GM21576 (cell line): ENCODE results near the gene FERMT1.
"Not testable (repeated sequence)": the region's sequence is repeated elsewhere in the genome, so short reads cannot be mapped to it uniquely, and the experiment has no call there.

Source experiments
- ATAC-seq: cut with Tn5 transposase; IDR thresholded peaks from one replicate; pipeline ENCODE4 v1.9.1; 2021; ENCODE audit warnings: mild to moderate bottlenecking, moderate library complexity; ENCODE audit not compliant: unreplicated experiment

Gene FERMT1

DNA sequence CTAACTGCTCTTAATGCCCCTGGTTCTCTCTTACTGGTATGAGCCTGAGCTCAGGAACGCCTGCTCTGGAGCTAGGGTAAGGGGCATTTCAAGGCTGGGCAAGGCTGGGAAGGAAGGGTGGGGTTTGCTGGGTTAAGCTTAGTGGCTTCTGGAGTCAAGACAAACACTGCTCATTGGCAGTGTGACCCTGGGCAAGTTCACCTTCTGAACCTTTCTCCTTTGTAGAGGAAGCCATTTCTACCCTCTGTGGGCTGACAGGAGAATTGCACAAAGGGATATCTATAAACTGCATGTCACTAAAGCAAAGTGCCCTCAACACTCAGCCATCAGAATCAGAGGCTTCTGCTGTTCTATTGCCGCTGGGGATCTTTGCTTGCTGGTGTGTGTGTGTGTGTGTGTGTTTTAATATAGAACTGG is 48.7 kb downstream of the FERMT1 start:
- ATAC-seq, result no peak

DNA sequence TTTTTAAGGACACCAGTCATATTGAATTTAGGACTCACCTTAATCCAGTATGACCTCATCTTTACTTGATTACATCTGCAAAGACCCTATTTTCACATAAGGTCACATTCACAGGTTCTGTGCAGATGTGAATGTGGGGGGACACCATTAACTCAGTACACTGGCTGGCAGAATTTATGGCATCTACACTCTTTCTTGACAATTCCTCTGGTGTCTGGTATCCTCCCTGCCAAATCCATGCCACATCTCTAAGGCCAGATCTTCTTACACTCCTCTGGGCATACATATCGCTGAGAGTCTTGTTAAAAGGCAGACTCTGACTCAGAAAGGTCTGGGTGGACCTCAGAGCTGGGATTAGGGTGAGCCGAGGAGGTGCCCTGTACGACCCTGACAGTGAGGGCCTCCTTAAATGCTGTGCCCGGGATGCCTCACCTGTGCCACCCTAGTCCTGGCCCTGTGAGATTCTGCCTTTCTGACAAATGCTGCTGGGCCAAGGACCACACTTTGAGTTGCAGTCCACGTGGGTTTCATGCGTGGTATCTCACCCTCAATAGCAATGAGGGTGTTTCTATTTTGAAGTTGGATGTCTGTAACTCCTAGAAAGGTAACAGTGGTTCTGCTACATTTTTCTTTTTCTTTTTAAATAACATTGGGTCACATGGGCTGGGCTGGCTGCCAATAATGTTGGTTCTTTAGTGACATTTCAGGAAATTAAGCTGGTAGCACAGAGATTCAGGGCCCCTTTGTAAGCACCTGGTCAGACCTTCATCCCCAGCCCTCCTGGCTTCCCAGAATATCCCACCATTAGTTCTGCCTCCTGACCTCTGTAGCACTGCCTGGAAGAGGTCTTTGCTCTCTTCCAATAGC is 51.8 kb downstream of the FERMT1 start:
- no peak for ATAC-seq

DNA sequence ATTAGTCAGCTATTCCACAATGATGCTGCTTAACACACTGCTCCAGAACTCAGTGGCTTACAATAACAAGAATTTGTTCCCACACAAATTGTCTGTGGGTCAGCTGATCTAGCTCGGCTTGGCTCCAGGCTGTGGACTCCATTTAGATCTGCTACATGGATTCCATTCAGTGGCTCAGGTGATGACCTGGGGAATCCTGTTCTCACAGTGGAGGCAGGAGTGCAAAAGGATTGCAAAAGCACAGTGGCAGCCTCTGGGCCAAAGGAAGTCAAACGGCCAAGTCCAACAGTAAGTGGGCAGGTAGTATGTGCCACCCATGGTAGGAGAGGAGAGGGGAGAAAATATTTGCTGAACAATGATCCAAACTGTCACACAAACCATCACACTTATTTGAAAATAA is 53.2 kb downstream of the FERMT1 start:
- no peak for ATAC-seq

DNA sequence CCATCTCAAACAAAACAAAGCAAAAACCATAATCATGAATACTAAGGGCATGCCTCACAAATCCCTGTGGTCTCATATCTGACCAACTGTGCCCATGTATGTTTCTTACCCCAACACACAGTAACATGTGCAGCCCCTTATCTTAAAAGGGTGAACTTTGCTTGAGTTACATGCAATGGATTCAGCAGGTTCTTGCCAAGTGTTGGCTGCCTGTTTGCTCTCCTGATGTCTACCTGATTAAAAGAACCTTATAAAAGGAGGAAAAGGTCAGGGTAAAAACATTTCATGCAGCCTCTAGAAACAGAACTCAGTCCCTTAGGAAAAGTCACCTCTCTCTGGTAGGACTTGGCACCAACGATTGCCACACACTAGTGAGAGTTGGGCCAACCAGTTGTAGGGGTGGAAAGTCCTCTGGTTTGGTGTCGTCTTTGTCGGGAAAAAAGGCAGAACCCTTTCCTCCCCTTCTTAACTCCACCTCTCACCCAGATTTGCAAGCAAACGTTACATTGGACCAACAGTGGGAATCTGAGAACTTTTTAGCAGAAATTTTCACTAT is 55.0 kb downstream of the FERMT1 start:
- no peak for ATAC-seq

DNA sequence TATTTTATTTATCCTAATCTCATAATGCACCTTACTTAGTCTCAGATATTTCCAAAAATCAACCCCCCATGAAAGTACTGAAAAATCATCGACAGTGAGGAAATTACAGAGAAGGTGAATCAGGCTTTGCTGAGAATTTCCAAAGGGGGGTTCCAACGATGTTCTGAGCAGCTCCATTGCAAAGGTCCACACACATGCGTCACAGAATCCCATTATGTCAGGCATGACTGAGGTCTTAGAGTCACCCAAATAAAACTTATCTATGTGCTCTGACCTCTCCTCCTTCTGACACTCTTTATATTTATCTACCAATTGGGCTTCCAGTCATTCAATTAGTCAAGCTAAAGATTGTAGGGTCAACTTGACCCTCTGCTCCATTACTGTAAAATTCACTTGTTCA is 56.2 kb downstream of the FERMT1 start:
- no peak for ATAC-seq

DNA sequence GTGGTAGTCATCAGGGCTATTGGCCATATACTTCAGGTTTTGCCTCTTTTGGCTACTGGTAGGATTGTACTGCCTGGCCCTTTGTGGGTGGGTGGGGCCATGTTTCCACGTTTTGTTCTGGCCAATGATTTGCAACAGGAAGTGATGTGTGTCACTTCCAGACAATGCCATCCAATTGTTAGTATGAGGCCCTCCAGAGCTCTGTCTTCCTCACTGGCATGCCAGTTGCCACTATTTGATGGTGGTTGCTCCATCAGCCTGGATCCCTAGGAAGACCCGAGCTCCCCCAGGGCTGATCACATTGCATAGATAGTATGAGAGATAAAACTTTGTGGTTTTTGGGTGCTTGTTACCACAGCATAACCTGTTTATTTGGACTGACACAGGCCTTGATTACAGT is 61.3 kb downstream of the FERMT1 start:
- no peak for ATAC-seq

DNA sequence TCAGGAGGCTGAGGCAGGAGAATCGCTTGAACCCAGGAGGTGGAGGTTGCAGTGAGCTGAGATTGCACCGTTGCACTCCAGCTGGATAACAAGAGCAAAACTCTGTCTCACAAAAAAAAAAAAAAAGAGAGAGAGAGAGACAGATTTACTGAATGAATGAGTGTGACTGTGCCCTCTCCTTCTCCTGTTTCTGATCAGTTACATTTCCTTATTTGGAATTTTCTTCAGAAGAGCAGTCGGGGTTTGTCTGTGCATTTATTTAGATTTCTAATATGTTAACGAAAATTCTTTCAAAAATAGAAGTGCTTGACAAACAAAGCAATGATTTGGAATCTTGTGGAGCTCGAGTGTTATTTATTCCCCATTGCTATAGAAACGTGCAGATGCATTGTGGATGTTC is 62.6 kb downstream of the FERMT1 start:
- ATAC-seq, result no peak

DNA sequence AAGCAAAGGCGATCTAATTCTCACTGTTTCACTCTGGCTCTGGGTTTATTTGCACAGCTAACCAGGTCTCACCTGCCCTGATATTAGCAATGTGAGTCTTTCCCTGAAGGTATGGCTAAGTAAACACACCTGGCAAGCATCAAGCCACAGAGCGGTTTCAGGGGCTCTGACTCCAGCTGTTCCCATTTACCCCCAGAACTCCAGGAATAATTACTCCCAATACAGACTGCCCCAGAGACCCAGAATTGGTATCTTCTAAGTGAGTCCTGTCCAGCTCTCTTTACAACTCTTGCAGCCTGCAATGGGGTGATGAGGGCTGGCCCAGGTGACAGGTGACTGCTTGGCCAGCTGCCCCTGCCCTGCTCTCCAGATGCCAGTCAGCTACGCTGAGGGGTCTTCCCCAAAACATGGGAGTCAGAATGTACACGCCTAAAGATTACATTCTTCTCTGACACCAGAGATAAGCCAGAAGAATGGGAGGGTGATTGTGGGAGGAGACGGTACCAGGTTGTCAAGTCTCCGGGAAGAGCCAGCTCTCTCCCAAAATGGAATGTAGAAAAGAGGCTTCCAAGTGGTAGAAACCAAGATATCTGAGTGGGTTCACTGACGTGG is 64.0 kb downstream of the FERMT1 start:
- ATAC-seq, result no peak

DNA sequence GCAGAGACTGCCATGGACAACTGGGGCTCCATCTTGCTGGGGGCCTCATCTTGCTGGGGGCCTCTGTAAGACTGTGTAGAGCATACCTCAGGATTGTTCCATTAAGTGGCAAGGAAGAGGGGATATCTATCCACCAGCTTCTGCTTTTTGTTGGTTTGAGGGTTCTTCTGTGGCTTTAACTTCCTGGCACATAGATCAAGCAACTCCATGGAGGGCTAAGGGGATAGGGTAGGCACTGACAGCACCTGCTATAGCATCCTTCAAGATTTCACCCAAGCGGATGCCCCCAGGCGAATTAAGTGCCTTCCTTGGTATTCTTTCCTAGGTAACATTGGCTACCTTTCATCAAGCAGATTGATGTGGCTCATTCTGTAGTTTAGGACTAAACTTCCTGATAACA is 65.1 kb downstream of the FERMT1 start:
- no peak for ATAC-seq

DNA sequence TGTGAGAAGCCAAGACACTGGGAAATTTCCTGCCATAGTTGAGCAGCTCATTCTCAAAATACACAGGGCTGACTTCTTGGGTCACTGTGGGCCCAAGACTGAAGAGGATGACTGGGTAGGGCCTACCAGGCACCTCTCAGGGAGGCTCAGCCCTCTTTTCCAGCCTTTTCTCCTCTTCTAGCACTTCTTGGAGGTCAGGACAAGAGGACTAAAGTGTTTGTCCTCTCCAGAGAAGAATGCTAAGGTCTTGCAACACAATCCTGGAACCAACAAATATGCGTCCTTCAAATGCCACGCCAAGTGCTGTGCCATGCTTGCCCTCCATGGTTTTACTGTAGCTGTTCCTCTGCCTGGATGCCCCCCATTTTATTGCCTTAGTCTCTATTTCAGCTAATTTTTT is 65.7 kb downstream of the FERMT1 start:
- no peak for ATAC-seq

DNA sequence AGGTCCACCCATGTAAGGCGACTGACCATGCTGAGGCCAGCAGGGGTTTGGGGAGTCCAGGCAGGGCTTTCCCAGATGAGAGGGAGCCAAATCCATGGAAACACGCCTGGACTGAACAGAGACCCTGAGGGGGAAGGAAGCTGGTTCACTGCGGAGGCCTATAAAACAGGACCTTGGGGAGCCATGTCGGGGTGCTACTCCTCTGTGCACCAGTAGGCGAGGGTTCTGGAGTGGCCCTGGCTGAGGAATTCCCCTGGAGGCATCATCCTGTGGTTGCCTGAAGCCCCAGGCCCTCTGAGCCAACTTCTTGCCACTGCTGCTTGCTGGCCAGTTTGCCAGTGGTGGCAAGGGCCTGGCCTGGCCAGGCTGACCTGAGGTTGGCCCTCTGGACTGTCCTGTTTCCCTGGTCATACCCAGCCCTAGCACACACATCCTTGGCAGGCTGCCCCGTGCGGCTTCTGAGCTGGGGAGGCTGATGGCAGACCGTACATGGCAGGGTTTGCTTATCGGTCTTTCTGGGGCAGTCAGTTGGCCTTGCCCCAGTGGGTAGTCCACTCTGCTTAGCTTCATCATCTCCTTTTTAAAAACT is 66.8 kb downstream of the FERMT1 start:
- no peak for ATAC-seq

DNA sequence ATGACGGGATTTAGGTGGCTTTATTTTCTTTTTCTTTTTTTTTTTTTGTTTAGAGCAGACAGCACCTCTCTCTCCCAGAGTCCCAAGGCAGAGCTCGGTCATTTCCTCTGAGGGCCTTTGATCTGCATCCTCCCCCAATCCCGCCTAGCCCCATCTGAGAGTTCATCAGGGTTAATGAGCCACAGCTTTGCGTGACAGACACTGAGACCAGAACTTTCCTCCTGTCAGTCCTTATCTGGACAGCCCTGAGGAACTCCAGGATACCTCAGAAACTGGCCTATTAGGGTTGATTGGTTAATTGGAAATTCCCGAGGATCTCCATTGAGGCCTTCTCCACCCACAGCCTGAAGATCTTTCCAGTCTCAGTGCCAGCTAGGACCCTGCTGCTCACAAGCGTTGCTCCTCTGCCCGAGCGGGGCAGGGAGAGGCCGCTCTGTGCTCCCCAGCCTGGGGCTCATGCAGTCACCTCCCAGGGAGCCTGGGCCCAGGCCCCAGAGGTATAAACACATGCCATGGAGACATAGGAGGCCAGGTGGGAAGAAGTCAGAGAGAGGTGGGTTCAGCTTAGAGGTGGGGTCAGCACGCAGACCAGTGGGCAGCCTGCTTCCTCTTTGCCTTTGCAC is 67.6 kb downstream of the FERMT1 start:
- ATAC-seq, result no peak

DNA sequence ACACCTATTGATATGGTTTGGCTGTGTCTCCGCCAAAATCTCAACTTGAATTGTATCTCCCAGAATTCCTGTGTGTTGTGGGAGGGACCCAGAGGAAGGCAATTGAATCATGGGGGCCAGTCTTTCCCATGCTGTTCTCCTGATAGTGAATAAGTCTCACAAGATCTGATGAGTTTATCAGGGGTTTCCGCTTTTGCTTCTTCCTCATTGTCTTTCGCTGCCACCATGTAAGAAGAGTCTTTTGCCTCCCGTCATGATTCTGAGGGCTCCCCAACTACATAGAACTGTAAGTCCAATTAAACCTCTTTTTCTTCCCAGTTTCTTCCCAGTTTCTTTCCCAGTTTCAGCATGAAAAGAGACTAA is 68.2 kb downstream of the FERMT1 start:
- not testable (repeated sequence) for ATAC-seq

DNA sequence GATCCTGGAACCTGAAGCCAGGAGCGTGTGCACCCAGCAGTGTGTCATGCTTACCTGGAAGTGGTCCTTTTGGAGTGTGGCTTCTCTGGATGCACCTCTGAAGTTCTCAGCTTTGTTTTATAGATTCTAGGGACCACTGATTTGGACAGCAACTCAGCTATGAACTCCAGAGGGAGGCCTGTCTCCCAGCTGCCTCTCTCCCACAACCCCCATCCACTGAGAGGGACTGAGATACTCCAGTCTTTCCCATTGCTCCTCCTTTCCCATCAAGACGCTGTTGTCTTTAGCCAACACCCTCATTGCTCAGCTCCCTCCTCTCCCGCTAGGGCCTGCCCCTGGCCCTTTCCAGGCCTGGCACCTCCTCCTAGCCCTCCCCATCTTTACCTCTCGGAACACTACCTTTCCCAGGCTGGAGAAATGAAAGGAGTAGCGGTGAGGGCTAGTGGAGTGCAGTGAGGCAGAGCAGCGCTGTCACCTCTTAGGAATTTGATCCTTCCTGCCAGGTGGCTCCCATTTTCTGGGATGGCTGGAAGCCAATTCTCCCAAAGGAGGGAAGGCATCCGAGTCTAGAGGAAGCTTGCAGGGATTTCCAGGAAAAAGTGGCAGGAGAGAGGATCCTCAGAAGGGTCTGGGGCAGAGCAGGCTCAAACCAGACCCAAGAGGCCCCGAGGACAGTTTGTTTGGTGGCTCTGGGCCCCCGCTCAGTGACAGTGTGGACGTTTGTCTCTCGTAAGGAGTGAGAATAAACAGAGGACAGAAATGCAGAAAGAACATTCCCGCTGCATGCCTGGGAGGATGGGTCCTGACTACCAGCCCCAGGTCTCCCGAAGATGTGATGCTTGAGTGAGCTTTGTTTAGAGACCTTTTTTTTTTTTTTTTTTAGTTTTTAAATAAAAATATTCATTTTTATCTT is 68.8 kb downstream of the FERMT1 start, which contains the start of gene LRRN4:
TSS of gene LRRN4 (minus strand) at position 285 of the 913 bp plus-strand sequence. CDS start 1,261 bp downstream, outside the sequence.
- ATAC-seq, result no peak

DNA sequence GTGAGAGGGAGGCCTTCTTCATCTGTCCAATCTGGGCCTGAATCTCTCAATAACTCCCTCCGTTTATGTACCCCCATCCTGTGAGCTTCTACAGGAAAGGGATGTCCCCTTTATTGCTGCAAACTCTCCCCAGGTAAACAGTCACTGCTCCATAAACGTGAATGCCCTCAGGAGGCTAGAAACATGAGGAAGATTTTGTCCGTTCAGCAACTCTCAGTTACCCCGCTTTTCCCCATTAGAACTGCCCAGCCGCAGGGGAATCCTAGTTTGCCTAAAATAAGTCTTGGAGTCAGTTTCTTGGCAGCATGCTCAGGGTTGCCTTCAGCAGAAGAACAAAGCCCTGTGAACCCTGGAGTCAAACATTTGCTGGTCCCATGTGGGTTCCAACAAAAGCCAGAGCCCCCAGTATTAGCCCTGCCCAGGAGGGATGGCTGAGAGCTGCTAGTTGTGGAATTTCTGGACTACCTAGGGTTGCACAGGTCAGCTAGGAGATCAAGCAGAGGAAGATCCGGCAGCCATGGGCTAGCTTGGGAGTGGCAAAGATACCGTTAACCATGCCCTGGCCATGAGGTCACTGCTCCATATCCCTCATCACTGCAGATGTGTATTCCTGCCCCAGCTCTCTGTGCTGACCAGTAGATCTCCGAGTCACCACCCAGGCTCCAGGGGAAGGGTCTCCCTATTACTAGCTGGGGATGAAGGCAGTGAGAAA is 69.6 kb downstream of the FERMT1 start:
- no peak for ATAC-seq

DNA sequence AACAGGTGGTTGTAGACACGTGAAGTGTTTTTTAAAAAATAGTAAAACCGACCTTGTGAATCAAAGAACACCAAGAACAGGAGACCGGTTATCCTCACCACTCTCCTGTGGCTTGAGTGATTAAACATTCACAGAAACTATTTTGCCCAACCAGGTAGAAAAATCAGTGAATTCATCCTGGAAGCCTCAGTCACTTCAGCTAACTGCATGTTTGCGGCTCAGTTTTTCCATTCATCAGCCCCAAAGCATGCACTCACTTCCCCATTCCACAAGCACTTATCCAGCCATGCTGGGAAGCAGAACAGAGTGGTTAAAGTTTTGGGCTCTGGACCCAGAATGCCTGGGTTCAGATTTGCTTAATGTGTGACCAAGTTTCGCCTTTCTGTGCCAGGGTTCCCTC is 71.3 kb downstream of the FERMT1 start:
- ATAC-seq, result no peak

DNA sequence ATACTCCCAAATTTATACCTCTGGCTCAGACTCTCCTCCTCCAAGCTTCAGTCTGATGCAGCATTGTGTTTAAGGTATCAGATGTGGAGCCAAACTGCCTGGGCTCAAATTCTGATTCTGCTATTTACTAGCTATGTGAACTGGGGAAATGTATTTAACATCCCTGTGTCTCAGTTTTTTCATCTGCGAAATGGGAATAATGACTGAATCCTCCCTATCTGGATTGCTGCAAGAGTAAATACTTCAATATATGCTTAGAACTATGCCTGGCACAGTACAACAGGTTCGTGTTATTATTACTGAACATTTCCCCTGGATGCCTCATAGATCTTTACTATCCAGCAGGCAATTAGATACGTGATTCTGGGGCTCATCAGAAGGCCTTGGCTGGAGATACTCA is 74.4 kb downstream of the FERMT1 start:
- ATAC-seq, result no peak

DNA sequence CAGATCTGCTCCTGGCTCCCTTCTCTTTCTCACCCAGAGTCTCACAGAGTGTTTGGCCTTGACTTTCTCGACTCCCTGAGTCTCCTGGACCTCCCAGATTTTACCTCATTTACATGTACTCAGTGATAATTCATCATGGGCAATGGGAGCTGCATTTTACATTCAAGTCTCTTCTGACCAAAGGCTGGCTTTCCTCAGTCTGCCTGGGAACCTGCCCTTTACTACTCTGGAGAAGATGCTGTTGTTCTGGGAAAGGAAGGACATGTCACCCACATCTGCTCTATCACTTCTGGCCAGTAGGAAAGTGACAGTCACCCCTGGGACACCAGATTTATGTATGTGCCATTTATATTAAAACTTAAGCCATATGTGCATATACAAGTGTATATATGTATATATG is 76.4 kb downstream of the FERMT1 start:
- no peak for ATAC-seq

DNA sequence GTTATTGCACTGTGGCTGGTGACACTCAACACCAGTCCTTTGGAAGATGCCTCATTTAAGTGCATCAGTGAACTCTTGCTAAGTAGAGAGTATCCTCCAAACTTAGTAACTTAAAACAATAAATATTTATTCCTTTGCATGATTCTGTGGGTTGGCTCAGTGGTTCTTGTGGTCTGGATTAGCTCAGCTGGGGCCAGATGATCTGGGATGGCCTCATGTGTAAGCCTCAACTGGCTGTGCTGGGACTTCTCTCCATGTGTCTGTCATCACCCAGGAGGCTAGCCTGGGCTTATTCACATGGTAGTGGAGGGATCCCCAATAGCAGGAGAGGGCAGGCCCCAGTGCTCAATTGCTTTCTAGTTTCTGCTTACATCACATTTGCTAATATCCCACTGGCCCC is 77.3 kb downstream of the FERMT1 start:
- no peak for ATAC-seq

DNA sequence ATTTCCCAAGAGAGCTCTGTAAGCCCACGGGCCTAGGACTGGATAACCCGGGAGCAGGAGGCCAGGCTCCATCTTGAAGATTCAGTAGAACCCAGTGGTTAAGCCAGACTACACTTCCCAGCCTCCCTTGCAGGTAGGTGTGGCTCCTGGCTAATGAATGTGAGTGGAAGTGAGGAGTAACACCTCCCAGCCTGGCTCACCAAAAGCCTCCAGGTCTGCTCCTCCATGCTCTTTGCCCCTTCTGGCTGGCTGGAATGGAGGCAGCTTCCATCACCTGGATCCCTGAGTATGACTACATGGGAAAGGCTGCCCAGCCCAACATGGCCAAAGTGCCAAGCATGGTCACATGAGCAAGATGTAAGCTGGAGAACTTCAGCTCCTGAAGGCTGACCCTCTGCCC is 78.7 kb downstream of the FERMT1 start:
- no peak for ATAC-seq
